HS-5 (cell line): ENCODE results near the gene ZBTB43.
A peak's percentile ranks its signal among the peaks of the same experiment; 100 is the strongest.

Experiments
- DNase-seq: peaks from one replicate; pipeline ENCODE4 v3.0.0-alpha.2; 2012; ENCODE audit warnings: low read depth

ZBTB43 gene

GRCh38 chr9:126857261-126857960 lies 52.6 kb downstream of the ZBTB43 start:
- no peak for DNase-seq

GRCh38 chr9:126859111-126859510 lies 54.3 kb downstream of the ZBTB43 start:
- no peak for DNase-seq

GRCh38 chr9:126860077-126860756 lies 55.4 kb downstream of the ZBTB43 start, which contains the start of gene ZBTB34:
ZBTB34 (plus strand) TSS chr9:126860639; CDS start chr9:126879400, 18,761 bp downstream.
- no peak for DNase-seq

- no peak for DNase-seq
Observed at GRCh38 chr9:126860757-126861466, 56.1 kb downstream of the ZBTB43 start.

- peak; percentile 32 for DNase-seq
Observed at GRCh38 chr9:126861707-126862103, 56.9 kb downstream of the ZBTB43 start.

GRCh38 chr9:126862104-126862761 lies 57.4 kb downstream of the ZBTB43 start:
- no peak for DNase-seq

GRCh38 chr9:126864771-126865170 lies 59.9 kb downstream of the ZBTB43 start:
- no peak for DNase-seq

- DNase-seq, result no peak
Observed at GRCh38 chr9:126869368-126869767, 64.5 kb downstream of the ZBTB43 start.

GRCh38 chr9:126872516-126872915 lies 67.7 kb downstream of the ZBTB43 start:
- DNase-seq, result no peak

- no peak for DNase-seq
Observed at GRCh38 chr9:126874546-126875314, 69.9 kb downstream of the ZBTB43 start.

- no peak for DNase-seq
Observed at GRCh38 chr9:126875756-126876510, 71.1 kb downstream of the ZBTB43 start.

GRCh38 chr9:126876531-126876930 lies 71.7 kb downstream of the ZBTB43 start:
- no peak for DNase-seq

GRCh38 chr9:126877418-126877817 lies 72.6 kb downstream of the ZBTB43 start:
- no peak for DNase-seq

- DNase-seq, result no peak
Observed at GRCh38 chr9:126879288-126879687, 74.4 kb downstream of the ZBTB43 start.

GRCh38 chr9:126880226-126880946 lies 75.5 kb downstream of the ZBTB43 start:
- DNase-seq, result no peak

- DNase-seq, result no peak
Observed at GRCh38 chr9:126880947-126881332, 76.1 kb downstream of the ZBTB43 start.

- no peak for DNase-seq
Observed at GRCh38 chr9:126882746-126883145, 77.9 kb downstream of the ZBTB43 start.

GRCh38 chr9:126883636-126884035 lies 78.8 kb downstream of the ZBTB43 start:
- no peak for DNase-seq

- DNase-seq, result peak; percentile 24
Observed at GRCh38 chr9:126885131-126885641, 80.3 kb downstream of the ZBTB43 start.
